ENCODE measurements around the gene PPP1R16B.

DNA sequence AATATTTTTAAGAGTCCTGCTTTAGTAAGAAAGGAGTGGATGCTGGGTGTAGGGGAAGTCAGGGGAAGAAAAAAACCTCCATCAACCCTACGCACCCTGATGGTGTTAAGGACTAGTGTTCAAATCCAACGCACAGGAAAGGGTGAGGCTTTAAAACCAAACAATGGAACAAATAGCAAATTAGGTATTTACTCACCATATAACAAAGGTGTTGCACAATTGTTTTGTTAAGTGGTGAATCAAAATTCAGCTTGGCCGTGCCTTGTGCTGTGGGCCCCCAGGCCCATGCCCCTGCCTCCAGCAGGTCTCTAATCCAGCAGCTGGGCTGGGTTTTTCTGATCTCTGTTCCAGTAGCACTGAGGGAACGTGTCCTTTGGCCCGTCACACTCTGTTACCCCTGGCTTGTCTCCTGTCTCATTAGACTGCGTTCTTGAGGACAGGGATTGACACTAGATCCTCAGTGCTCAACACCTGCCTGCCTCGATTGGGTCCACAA, 132.5 kb downstream of the PPP1R16B start:
- TF ChIP-seq POLR2A (IDR thresholded peaks at IDR 0.05) = no peak
- TF ChIP-seq, protein P1, sequence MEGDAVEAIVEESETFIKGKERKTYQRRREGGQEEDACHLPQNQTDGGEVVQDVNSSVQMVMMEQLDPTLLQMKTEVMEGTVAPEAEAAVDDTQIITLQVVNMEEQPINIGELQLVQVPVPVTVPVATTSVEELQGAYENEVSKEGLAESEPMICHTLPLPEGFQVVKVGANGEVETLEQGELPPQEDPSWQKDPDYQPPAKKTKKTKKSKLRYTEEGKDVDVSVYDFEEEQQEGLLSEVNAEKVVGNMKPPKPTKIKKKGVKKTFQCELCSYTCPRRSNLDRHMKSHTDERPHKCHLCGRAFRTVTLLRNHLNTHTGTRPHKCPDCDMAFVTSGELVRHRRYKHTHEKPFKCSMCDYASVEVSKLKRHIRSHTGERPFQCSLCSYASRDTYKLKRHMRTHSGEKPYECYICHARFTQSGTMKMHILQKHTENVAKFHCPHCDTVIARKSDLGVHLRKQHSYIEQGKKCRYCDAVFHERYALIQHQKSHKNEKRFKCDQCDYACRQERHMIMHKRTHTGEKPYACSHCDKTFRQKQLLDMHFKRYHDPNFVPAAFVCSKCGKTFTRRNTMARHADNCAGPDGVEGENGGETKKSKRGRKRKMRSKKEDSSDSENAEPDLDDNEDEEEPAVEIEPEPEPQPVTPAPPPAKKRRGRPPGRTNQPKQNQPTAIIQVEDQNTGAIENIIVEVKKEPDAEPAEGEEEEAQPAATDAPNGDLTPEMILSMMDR (IDR thresholded peaks at IDR 0.05) = no peak

All from ovary (tissue), 3 donors.